NB4 (cell line): Measurements from ENCODE around the gene VAV2.

ENCODE experiments used
- CTCF ChIP-seq: IDR thresholded peaks from one replicate; pipeline ENCODE4 v1.5.1; 2012; ENCODE audit warnings: low read depth, low read length
- POLR2A ChIP-seq: IDR thresholded peaks from 2 replicates; pipeline ENCODE4 v1.6.1; 2011; ENCODE audit warnings: mild to moderate bottlenecking; ENCODE audit not compliant: insufficient read length; ENCODE audit errors: extremely low read depth
- TF ChIP-seq, protein P1 (sequence below): IDR thresholded peaks from 2 replicates; pipeline ENCODE4 v1.6.1; 2011; ENCODE audit warnings: low read depth, low read length

DNA sequence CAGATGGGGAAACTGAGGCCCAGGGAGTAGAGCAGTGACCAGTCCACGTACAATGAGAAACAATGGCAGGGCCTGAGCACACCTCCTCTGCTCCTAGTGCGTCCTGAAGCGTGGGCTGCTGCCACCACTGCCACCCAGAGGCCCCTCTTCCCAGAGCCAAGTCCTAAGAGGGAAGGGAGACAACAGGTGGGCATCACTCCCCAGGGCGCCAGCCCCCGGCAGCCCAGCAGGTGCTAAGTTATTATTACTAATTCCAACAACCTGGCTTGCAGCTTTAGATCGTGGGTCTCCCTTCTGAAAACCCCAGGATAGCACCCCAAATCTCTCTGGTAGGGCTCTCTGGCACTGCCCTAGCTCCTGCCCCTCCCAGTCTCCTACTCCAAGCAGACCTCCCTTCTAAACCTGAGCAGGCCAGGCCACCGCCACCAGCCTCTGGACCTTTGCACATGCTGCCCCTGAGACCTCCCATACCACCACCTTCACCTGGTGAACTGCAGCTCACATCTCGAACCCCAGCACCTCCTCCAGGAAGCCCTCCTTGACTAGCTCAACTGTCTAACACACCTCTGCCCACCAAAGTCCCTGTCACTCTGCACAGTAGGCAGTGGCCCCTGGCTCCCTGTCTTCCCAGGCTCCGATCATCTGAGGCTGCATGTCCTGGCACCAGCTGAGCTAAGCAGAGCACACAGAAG, 65.8 kb downstream of the VAV2 start:
- no peak for TF ChIP-seq CTCF
- TF ChIP-seq POLR2A, result no peak
- TF ChIP-seq, protein P1, sequence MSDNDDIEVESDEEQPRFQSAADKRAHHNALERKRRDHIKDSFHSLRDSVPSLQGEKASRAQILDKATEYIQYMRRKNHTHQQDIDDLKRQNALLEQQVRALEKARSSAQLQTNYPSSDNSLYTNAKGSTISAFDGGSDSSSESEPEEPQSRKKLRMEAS, result no peak
